Peyer's patch (tissue), 4 donors: ENCODE data around the gene CLCA1.

Experiments
- CTCF ChIP-seq, 6 experiments: fragments of 450-650 bp in 4 of 6; fragments of 200-600 bp in 2 of 6; sonication (generic) in 1 of 6; IDR thresholded peaks; one replicate each; pipeline ENCODE4 v1.5.1; 2017 to 2019; ENCODE audit warnings: antibody characterized with exemption in 6 of 6, mild to moderate bottlenecking in 3 of 6, moderate library complexity in 1 of 6
- POLR2A ChIP-seq, 2 donors: fragments of 450-650 bp; IDR thresholded peaks; one replicate each; pipeline ENCODE4 v1.5.1; 2017; ENCODE audit warnings: antibody characterized with exemption in 2 of 2, mild to moderate bottlenecking in 2 of 2, moderate library complexity in 2 of 2

GRCh38 chr1:86447198-86447790 is 21.4 kb upstream of the CLCA1 start:
- TF ChIP-seq CTCF (IDR thresholded peaks at IDR 0.05), result no peak
- no peak for TF ChIP-seq POLR2A (IDR thresholded peaks at IDR 0.05)
